ENCODE measurements around the gene SORBS1.

DNA sequence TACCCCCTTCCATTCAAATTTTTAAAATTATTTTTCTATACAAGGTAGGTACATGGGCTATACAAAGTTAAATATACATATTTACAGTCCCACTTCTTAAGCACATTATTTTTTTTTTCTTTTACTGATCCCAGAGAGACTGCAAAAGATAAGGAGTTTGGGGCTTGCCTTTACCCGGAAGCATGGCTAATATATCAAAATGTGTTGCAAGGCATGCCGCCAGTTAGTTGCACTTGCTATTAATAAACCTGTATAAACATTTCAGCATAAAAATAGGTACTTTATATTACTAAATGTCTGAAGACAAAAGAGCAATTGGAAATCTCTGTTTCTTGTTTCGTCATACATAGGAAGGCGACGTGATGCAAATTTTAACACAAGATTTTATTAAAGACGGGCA, 248.9 kb downstream of the SORBS1 start:
- TF ChIP-seq, protein P1, sequence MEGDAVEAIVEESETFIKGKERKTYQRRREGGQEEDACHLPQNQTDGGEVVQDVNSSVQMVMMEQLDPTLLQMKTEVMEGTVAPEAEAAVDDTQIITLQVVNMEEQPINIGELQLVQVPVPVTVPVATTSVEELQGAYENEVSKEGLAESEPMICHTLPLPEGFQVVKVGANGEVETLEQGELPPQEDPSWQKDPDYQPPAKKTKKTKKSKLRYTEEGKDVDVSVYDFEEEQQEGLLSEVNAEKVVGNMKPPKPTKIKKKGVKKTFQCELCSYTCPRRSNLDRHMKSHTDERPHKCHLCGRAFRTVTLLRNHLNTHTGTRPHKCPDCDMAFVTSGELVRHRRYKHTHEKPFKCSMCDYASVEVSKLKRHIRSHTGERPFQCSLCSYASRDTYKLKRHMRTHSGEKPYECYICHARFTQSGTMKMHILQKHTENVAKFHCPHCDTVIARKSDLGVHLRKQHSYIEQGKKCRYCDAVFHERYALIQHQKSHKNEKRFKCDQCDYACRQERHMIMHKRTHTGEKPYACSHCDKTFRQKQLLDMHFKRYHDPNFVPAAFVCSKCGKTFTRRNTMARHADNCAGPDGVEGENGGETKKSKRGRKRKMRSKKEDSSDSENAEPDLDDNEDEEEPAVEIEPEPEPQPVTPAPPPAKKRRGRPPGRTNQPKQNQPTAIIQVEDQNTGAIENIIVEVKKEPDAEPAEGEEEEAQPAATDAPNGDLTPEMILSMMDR (tag by site-specific recombination; IDR thresholded peaks at IDR 0.05): no peak
- TF ChIP-seq, protein P2, sequence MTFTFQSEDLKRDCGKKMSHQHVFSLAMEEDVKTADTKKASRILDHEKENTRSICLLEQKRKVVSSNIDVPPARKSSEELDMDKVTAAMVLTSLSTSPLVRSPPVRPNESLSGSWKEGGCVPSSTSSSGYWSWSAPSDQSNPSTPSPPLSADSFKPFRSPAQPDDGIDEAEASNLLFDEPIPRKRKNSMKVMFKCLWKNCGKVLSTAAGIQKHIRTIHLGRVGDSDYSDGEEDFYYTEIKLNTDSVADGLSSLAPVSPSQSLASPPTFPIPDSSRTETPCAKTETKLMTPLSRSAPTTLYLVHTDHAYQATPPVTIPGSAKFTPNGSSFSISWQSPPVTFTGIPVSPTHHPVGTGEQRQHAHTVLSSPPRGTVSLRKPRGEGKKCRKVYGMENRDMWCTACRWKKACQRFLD (tag by site-specific recombination; IDR thresholded peaks at IDR 0.05): no peak

Data from HEK293 (cell line).